NCI-H526 (cell line): ENCODE measurements around the gene SMG1.
"Not testable (repeated sequence)": the region's sequence is repeated elsewhere in the genome, so short reads cannot be mapped to it uniquely, and the experiment has no call there.

ENCODE experiments used
- DNase-seq, 2 experiments: peaks; one replicate each; lab custom pipeline; 2025; lab: John Stamatoyannopoulos, UW

The SMG1 gene

DNA sequence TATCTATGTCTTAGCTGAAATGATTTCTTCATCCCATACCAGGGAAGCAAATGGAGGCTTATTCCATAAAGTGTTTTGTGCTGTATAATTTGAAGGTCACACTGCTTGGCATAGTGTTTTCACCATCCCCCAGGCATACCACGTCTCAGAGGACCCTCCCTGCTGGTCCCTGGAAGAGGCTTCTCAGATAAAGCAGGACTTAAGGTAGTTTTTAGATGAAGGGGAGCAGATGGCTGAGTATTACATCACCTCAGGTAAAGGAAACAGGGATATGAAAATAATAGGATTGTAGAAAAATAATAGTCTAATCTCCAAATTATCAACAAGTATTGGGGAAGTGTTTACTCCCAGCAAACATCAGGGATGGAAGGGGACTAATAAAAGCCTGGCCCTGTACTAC is 7.3 kb upstream of the SMG1 start:
- DNase-seq, result no peak

GRCh38 chr16:18932243-18932987 is 6.2 kb upstream of the SMG1 start:
- no peak for DNase-seq

DNA sequence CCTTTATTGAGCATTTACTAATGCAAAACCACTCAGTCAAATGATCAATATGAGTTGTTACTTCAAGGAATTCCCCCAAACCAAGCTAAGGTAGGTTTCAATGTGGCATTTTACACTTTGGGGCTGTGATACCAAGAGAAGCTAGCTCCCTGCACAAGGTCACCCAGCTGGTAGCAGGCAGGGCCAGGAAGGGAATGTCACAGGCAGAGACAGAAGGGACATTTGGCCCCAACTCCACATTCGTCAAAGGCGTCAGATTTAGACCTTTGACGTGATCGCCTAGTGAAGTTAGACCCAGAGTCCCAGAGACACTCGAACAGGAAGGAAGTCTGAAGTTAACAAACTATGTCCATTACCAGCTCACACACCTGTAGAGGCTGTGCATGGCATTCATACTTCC is 5.5 kb upstream of the SMG1 start:
- DNase-seq, result no peak

DNA sequence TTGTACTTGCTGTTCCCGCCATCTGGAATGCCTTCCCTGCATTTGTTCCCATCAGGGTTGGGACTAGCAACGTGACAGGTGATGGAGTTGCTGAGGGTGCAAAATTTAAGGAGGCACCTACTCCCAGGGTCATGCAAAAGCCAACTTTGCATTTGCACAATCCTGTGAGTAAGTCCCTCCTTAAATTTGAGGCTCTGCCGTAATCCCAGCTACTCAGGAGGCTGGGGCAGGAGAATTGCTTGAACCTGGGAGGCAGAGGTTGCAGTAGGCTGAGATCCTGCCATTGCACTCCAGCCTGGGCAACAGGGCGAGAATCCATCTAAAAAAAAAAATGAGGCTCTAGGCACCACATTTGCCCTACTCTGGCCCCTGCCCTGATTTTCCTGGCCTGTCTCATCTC is 3.9 kb upstream of the SMG1 start:
- not testable (repeated sequence) for DNase-seq

DNA sequence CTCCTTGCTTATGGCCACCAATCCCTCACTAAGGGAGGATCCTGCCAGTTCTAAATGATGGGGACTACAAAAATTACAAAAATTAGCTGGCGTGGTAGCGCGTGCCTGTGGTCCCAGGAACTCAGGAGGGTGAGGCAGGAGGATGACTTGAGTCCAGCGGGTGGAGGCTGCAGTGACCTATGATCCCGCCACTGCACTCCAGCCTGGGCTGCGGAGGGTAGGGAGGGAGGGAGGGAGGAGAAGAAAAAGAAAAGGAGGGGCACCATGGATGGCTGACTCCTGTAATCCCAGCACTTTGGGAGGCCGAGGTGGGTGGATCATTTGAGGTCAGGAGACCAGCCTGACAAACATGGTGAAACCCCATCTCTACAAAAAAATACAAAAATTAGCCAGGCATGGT is 1.9 kb upstream of the SMG1 start:
- not testable (repeated sequence) for DNase-seq

- DNase-seq, result peak in 1 of 2 experiments; percentile 40
Observed at GRCh38 chr16:18925215-18925985, 808 bp downstream of the SMG1 start.

DNA sequence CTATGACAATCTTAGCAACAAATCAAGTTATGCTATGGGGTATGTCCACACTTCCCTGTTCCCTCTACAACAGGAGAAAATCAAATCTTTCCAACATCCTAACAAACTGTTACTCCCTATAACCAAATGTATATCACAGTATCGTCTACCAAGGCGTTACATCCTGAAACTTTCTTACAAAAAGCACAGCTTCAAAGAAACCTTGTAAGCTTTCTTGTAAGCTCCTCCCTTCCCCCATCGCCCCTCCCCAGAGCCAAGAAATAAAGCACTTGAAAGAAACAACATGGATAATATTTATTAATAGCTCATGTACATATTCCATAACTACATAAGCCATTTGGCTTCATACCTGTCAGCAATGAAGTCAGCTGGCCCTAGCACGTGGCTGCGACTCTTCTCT is 2.3 kb downstream of the SMG1 start:
- not testable (repeated sequence) for DNase-seq

DNA sequence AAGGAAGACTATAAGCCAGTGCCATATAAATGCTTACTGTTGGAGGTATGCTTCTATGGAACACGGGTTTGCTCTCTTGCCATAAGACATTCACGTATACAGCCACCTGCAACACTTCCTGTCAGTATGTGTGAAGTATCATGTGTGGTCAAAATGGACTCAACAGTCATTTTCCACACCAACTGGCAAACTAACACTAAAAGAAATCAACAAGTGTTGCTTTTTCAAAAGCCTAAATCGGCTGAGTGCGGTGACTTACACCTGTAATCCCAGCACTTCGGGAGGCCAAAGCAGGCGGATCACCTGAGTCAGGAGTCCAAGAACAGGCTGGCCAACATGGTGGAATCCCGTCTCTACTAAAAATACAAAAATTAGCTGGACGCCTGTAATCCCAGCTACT is 3.1 kb downstream of the SMG1 start:
- not testable (repeated sequence) for DNase-seq

GRCh38 chr16:18909585-18909984 is 16.6 kb downstream of the SMG1 start:
- not testable (repeated sequence) for DNase-seq

GRCh38 chr16:18908716-18909115 is 17.5 kb downstream of the SMG1 start:
- DNase-seq, result not testable (repeated sequence)

- DNase-seq, result not testable (repeated sequence)
Observed at GRCh38 chr16:18902778-18903177, 23.4 kb downstream of the SMG1 start.

GRCh38 chr16:18902044-18902443 is 24.2 kb downstream of the SMG1 start:
- DNase-seq, result not testable (repeated sequence)

- DNase-seq, result not testable (repeated sequence)
Observed at GRCh38 chr16:18901194-18901593, 25.0 kb downstream of the SMG1 start.

GRCh38 chr16:18884456-18884855 is 41.8 kb downstream of the SMG1 start:
- DNase-seq, result not testable (repeated sequence)

DNA sequence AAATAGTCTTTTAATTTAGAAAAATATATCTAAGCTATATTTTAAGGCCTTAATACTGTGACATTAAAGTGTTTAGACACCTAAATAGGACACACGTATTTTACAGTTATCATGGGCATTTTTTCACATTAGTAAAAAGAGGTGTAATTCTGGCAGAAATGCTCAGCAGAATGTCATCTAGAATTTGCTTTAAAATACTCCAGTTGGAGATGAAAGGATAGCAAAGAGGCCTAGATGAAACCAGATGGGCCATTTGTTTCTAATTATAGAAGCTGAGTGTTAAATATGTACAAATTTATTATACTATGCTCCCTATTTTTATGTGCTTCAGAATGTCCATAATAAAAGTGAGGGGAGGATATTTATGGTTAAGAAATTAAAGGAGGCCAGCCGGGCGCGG is 48.5 kb downstream of the SMG1 start:
- DNase-seq, result not testable (repeated sequence)

DNA sequence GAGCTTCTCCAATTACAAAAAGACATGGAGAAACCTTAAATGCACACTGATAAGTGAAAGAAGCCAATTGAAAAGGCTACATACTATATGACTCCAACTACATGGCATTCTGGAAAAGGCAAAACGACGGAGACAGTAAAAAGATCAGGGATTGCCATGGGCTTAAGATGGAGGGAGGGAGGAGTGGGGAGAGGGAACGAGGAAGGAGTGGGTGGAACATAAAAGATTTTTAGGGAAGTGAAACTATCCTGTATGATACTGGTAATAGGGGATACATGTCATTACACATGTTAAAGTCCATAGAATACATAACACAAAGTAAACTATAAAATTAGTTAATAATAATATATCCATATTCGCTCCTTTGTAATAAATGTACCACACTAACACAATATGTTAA is 48.9 kb downstream of the SMG1 start:
- DNase-seq, result not testable (repeated sequence)

DNA sequence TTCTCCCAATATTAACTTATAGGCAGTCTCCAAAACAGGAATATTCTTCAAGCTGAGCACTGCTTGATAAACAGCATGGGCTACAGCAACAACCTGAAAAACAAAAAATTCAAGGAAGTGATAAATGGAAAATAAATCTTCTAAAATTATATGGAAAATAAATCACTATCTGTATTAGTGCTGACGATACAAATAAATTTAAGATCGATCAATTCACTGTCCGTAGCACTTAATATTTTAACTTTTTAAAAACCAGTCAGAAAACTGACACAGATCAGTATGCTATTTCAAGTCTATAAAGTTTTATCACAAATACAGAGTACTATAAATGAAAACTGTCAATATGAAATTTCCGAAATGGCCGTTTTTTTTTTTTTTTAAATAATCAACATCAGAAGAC is 49.9 kb downstream of the SMG1 start:
- not testable (repeated sequence) for DNase-seq

GRCh38 chr16:18869043-18869771 is 57.0 kb downstream of the SMG1 start:
- not testable (repeated sequence) for DNase-seq

DNA sequence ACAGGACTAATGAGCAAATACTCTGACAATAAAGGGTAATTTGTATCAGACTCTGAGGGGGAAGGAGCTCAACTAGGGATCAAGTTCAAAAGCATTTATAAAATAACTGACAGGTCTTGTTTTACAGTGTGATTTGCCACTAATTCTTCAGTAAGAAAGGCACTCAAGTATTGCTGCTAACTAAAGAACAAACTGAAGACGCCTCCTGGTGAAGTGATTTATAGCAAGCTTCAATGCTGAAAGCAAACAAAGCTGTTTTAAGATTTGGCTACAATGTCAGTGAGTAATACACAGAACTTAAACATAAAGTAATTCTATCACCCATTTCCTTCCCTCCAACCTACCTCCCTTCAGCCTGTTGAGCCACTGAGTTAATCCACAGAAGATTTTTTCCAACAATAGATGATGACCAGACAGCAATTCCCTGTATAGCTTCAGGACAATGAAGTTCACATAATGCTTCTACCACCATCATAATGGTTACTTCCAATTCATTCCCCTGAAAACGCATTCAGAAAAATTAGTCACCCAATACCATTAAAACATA is 59.9 kb downstream of the SMG1 start:
- not testable (repeated sequence) for DNase-seq

- not testable (repeated sequence) for DNase-seq
Observed at GRCh38 chr16:18862891-18863290, 63.3 kb downstream of the SMG1 start.

DNA sequence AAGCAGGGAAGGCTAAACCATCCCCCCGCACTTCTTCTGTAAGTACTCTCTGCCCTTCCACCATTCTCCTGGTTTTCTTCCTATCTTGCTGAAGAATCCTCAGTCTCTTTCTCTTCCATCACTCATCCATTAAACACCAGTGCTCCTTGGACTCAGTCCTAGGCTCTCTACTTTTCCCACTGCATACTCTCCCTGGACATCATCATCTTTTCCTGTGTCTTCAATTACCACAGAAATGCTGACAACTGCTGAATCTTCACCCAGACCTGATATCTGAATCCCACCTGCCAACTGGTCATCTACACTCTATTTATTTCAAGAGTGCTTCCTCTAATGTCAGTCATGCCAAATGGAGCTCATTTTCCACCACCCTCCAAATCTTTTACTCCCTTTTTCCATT is 71.0 kb downstream of the SMG1 start:
- no peak for DNase-seq

GRCh38 chr16:18853694-18854093 is 72.5 kb downstream of the SMG1 start:
- DNase-seq, result no peak
